ENCODE results near the gene ATP2B1. TPM values are rescaled to one million over a fixed set of nuclear protein-coding genes. Genes with fewer than 3 reads are reported as not detected.

Gene ATP2B1
- total RNA-seq, 1 donor: 408 TPM

GRCh38 chr12:89689306-89689705, 19.3 kb downstream of the ATP2B1 start:
- no peak overlapping the region for H3K4me3 ChIP-seq (ENCODE audit: low read length)
- H3K9me3 ChIP-seq (ENCODE audit: low read depth, low read length): no peaks in the 10 kb centered on the region
- H3K4me1 ChIP-seq (ENCODE audit: insufficient read depth, low read length): peaks cover 3% of the 10 kb centered on the region
- no peaks in the 10 kb centered on the region for H3K27me3 ChIP-seq (ENCODE audit: insufficient read depth, low read length)

GRCh38 chr12:89686311-89686710, 22.3 kb downstream of the ATP2B1 start:
- no peak overlapping the region for H3K4me3 ChIP-seq (ENCODE audit: low read length)
- no peaks in the 10 kb centered on the region for H3K27me3 ChIP-seq (ENCODE audit: insufficient read depth, low read length)
- peaks cover 15% of the 10 kb centered on the region for H3K9me3 ChIP-seq (ENCODE audit: low read depth, low read length)
- peaks cover 3% of the 10 kb centered on the region for H3K4me1 ChIP-seq (ENCODE audit: insufficient read depth, low read length)

- Histone ChIP-seq H3K4me1 (ENCODE audit: insufficient read depth, low read length) (peaks cover 3% of the 10 kb centered on the region), H3K27me3 (ENCODE audit: insufficient read depth, low read length) (no peaks in the 10 kb centered on the region), H3K4me3 (ENCODE audit: low read length) (no peak overlapping the region), H3K9me3 (ENCODE audit: low read depth, low read length) (peaks cover 23% of the 10 kb centered on the region)
These were observed 23.2 kb downstream of the ATP2B1 start for GRCh38 chr12:89685363-89685972.

GRCh38 chr12:89684136-89684535, 24.5 kb downstream of the ATP2B1 start:
- no peaks in the 10 kb centered on the region for H3K27me3 ChIP-seq (ENCODE audit: insufficient read depth, low read length)
- no peak overlapping the region for H3K4me3 ChIP-seq (ENCODE audit: low read length)
- peaks cover 28% of the 10 kb centered on the region for H3K9me3 ChIP-seq (ENCODE audit: low read depth, low read length)
- H3K4me1 ChIP-seq (ENCODE audit: insufficient read depth, low read length): no peaks in the 10 kb centered on the region

- Histone ChIP-seq H3K27me3 (ENCODE audit: insufficient read depth, low read length) (no peaks in the 10 kb centered on the region), H3K4me1 (ENCODE audit: insufficient read depth, low read length) (no peaks in the 10 kb centered on the region), H3K9me3 (ENCODE audit: low read depth, low read length) (peaks cover 28% of the 10 kb centered on the region), H3K4me3 (ENCODE audit: low read length) (no peak overlapping the region)
These were observed 26.4 kb downstream of the ATP2B1 start for GRCh38 chr12:89682284-89682683.

GRCh38 chr12:89680409-89680808, 28.2 kb downstream of the ATP2B1 start:
- H3K27me3 ChIP-seq (ENCODE audit: insufficient read depth, low read length): no peaks in the 10 kb centered on the region
- H3K9me3 ChIP-seq (ENCODE audit: low read depth, low read length): peaks cover 28% of the 10 kb centered on the region
- H3K4me1 ChIP-seq (ENCODE audit: insufficient read depth, low read length): no peaks in the 10 kb centered on the region
- H3K4me3 ChIP-seq (ENCODE audit: low read length): no peak overlapping the region

- Histone ChIP-seq H3K27me3 (ENCODE audit: insufficient read depth, low read length) (no peaks in the 10 kb centered on the region), H3K4me3 (ENCODE audit: low read length) (no peak overlapping the region), H3K4me1 (ENCODE audit: insufficient read depth, low read length) (no peaks in the 10 kb centered on the region)
These were observed 29.0 kb downstream of the ATP2B1 start for GRCh38 chr12:89679631-89680030.

GRCh38 chr12:89678225-89678624, 30.4 kb downstream of the ATP2B1 start:
- Histone ChIP-seq H3K9me3 (ENCODE audit: low read depth, low read length) (peaks cover 28% of the 10 kb centered on the region), H3K4me1 (ENCODE audit: insufficient read depth, low read length) (no peaks in the 10 kb centered on the region), H3K27me3 (ENCODE audit: insufficient read depth, low read length) (no peaks in the 10 kb centered on the region), H3K4me3 (ENCODE audit: low read length) (no peak overlapping the region)

More at GRCh38 chr12:89679631-89680030, 29.0 kb downstream of the ATP2B1 start:
- peaks cover 28% of the 10 kb centered on the region for H3K9me3 ChIP-seq (ENCODE audit: low read depth, low read length)

GRCh38 chr12:89676930-89677329, 31.7 kb downstream of the ATP2B1 start:
- peaks cover 6% of the 10 kb centered on the region for H3K4me1 ChIP-seq (ENCODE audit: insufficient read depth, low read length)
- peaks cover 15% of the 10 kb centered on the region for H3K9me3 ChIP-seq (ENCODE audit: low read depth, low read length)
- no peaks in the 10 kb centered on the region for H3K27me3 ChIP-seq (ENCODE audit: insufficient read depth, low read length)
- H3K4me3 ChIP-seq (ENCODE audit: low read length): no peak overlapping the region

- Histone ChIP-seq H3K27me3 (ENCODE audit: insufficient read depth, low read length) (no peaks in the 10 kb centered on the region), H3K9me3 (ENCODE audit: low read depth, low read length) (no peaks in the 10 kb centered on the region), H3K4me1 (ENCODE audit: insufficient read depth, low read length) (peaks cover 9% of the 10 kb centered on the region), H3K4me3 (ENCODE audit: low read length) (no peak overlapping the region)
These were observed 34.2 kb downstream of the ATP2B1 start for GRCh38 chr12:89674326-89674942.

- Histone ChIP-seq H3K4me1 (ENCODE audit: insufficient read depth, low read length) (peaks cover 9% of the 10 kb centered on the region), H3K27me3 (ENCODE audit: insufficient read depth, low read length) (no peaks in the 10 kb centered on the region)
These were observed 35.0 kb downstream of the ATP2B1 start for GRCh38 chr12:89673603-89674002.

GRCh38 chr12:89672589-89672979, 36.1 kb downstream of the ATP2B1 start:
- no peak overlapping the region for H3K4me3 ChIP-seq (ENCODE audit: low read length)
- no peaks in the 10 kb centered on the region for H3K9me3 ChIP-seq (ENCODE audit: low read depth, low read length)
- H3K4me1 ChIP-seq (ENCODE audit: insufficient read depth, low read length): peaks cover 9% of the 10 kb centered on the region
- H3K27me3 ChIP-seq (ENCODE audit: insufficient read depth, low read length): no peaks in the 10 kb centered on the region

More at GRCh38 chr12:89673603-89674002, 35.0 kb downstream of the ATP2B1 start:
- Histone ChIP-seq H3K4me3 (ENCODE audit: low read length) (no peak overlapping the region), H3K9me3 (ENCODE audit: low read depth, low read length) (no peaks in the 10 kb centered on the region)

GRCh38 chr12:89671469-89671868, 37.2 kb downstream of the ATP2B1 start:
- Histone ChIP-seq H3K27me3 (ENCODE audit: insufficient read depth, low read length) (no peaks in the 10 kb centered on the region), H3K4me3 (ENCODE audit: low read length) (no peak overlapping the region), H3K4me1 (ENCODE audit: insufficient read depth, low read length) (peaks cover 19% of the 10 kb centered on the region), H3K9me3 (ENCODE audit: low read depth, low read length) (no peaks in the 10 kb centered on the region)

GRCh38 chr12:89669197-89669596, 39.4 kb downstream of the ATP2B1 start:
- peaks cover 29% of the 10 kb centered on the region for H3K4me1 ChIP-seq (ENCODE audit: insufficient read depth, low read length)
- H3K27me3 ChIP-seq (ENCODE audit: insufficient read depth, low read length): no peaks in the 10 kb centered on the region
- H3K9me3 ChIP-seq (ENCODE audit: low read depth, low read length): no peaks in the 10 kb centered on the region
- H3K4me3 ChIP-seq (ENCODE audit: low read length): no peak overlapping the region

- no peaks in the 10 kb centered on the region for H3K9me3 ChIP-seq (ENCODE audit: low read depth, low read length)
- no peaks in the 10 kb centered on the region for H3K27me3 ChIP-seq (ENCODE audit: insufficient read depth, low read length)
- H3K4me3 ChIP-seq (ENCODE audit: low read length): no peak overlapping the region
- peaks cover 27% of the 10 kb centered on the region for H3K4me1 ChIP-seq (ENCODE audit: insufficient read depth, low read length)
These were observed 43.1 kb downstream of the ATP2B1 start for GRCh38 chr12:89665556-89665955.

- Histone ChIP-seq H3K27me3 (ENCODE audit: insufficient read depth, low read length) (no peaks in the 10 kb centered on the region), H3K4me1 (ENCODE audit: insufficient read depth, low read length) (peaks cover 27% of the 10 kb centered on the region), H3K9me3 (ENCODE audit: low read depth, low read length) (no peaks in the 10 kb centered on the region), H3K4me3 (ENCODE audit: low read length) (no peak overlapping the region)
These were observed 44.2 kb downstream of the ATP2B1 start for GRCh38 chr12:89664441-89664840.

All from mononuclear cell (primary cell).